ENCODE measurements around the gene PCDHGB3.
"Not testable (repeated sequence)": the region's sequence is repeated elsewhere in the genome, so short reads cannot be mapped to it uniquely, and the experiment has no call there.

Gene PCDHGB3

GRCh38 chr5:141332571-141332970 is 37.5 kb upstream of the PCDHGB3 start:
- DNase-seq; H3K4me2 ChIP-seq (ENCODE audit: low read length); H2AK5ac ChIP-seq (ENCODE audit: low read length); H3K27ac ChIP-seq (ENCODE audit: low read depth, low read length); H3K27me3 ChIP-seq (ENCODE audit: insufficient read depth, low read length, poor library complexity); H2BK120ac ChIP-seq (ENCODE audit: low read depth, low read length); H4K5ac ChIP-seq (ENCODE audit: low read length); H3K18ac ChIP-seq (ENCODE audit: low read length); H3K9ac ChIP-seq (ENCODE audit: low read length); H3K4ac ChIP-seq (ENCODE audit: low read depth, low read length); H3K36me3 ChIP-seq (ENCODE audit: control insufficient read depth, insufficient read depth, low read length); H2BK15ac ChIP-seq (replicated peaks; ENCODE audit: low read depth); H3K79me1 ChIP-seq (ENCODE audit: low read length); H3K79me2 ChIP-seq (ENCODE audit: control insufficient read depth, insufficient read depth, low read length); H3K4me3 ChIP-seq (ENCODE audit: low read length); H3K23ac ChIP-seq (ENCODE audit: low read length); H3K4me1 ChIP-seq (ENCODE audit: control insufficient read depth, low read depth, low read length); H3K56ac ChIP-seq (ENCODE audit: low read length); H4K8ac ChIP-seq (ENCODE audit: low read depth, low read length); H2BK5ac ChIP-seq (ENCODE audit: low read length): not testable (repeated sequence)
- WGBS (ENCODE audit: extremely low coverage, insufficient coverage, low lambda C conversion rate) = no CpG with 5 or more reads among the region's 39 CpGs

GRCh38 chr5:141338538-141339306 is 31.3 kb upstream of the PCDHGB3 start, which contains the start of gene PCDHGA2:
Gene PCDHGA2 (plus strand): TSS chr5:141338760.
- H3K36me3 ChIP-seq (ENCODE audit: control insufficient read depth, insufficient read depth, low read length) = no peaks in the 10 kb centered on the region
- no peak within 1 kb of the TSS for H4K8ac ChIP-seq (ENCODE audit: low read depth, low read length)
- no peak within 1 kb of the TSS for H3K56ac ChIP-seq (ENCODE audit: low read length)
- no peak within 1 kb of the TSS for H3K27ac ChIP-seq (ENCODE audit: low read depth, low read length)
- no peak within 1 kb of the TSS for H3K18ac ChIP-seq (ENCODE audit: low read length)
- H3K27me3 ChIP-seq (ENCODE audit: insufficient read depth, low read length, poor library complexity) = no peaks in the 10 kb centered on the region
- H3K4ac ChIP-seq (ENCODE audit: low read depth, low read length) = no peak within 1 kb of the TSS
- H3K23ac ChIP-seq (ENCODE audit: low read length) = no peak within 1 kb of the TSS
- no peaks in the 10 kb centered on the region for H3K79me2 ChIP-seq (ENCODE audit: control insufficient read depth, insufficient read depth, low read length)
- H2AK5ac ChIP-seq (ENCODE audit: low read length) = no peak within 1 kb of the TSS
- WGBS (ENCODE audit: extremely low coverage, insufficient coverage, low lambda C conversion rate) = no CpG with 5 or more reads among the region's 27 CpGs
- no peaks in the 10 kb centered on the region for H3K79me1 ChIP-seq (ENCODE audit: low read length)
- H4K5ac ChIP-seq (ENCODE audit: low read length) = no peak within 1 kb of the TSS
- no peak within 1 kb of the TSS for H3K4me2 ChIP-seq (ENCODE audit: low read length)
- no peak within 1 kb of the TSS for H3K9ac ChIP-seq (ENCODE audit: low read length)
- H2BK5ac ChIP-seq (ENCODE audit: low read length) = no peak within 1 kb of the TSS
- no peak within 1 kb of the TSS for H2BK120ac ChIP-seq (ENCODE audit: low read depth, low read length)
- H3K4me1 ChIP-seq (ENCODE audit: control insufficient read depth, low read depth, low read length) = no peaks in the 10 kb centered on the region
- H3K4me3 ChIP-seq (ENCODE audit: low read length) = no peak within 1 kb of the TSS
- DNase-seq = peak; percentile 59
- H2BK15ac ChIP-seq (replicated peaks; ENCODE audit: low read depth) = no peak within 1 kb of the TSS

GRCh38 chr5:141340781-141341354 is 29.2 kb upstream of the PCDHGB3 start:
- not testable (repeated sequence) for H3K9ac ChIP-seq (ENCODE audit: low read length); H2BK120ac ChIP-seq (ENCODE audit: low read depth, low read length); H2BK5ac ChIP-seq (ENCODE audit: low read length); H3K27me3 ChIP-seq (ENCODE audit: insufficient read depth, low read length, poor library complexity); H3K4me3 ChIP-seq (ENCODE audit: low read length); H4K5ac ChIP-seq (ENCODE audit: low read length); H2BK15ac ChIP-seq (replicated peaks; ENCODE audit: low read depth); H3K18ac ChIP-seq (ENCODE audit: low read length); H3K23ac ChIP-seq (ENCODE audit: low read length); H3K4ac ChIP-seq (ENCODE audit: low read depth, low read length); DNase-seq; H2AK5ac ChIP-seq (ENCODE audit: low read length); H3K4me2 ChIP-seq (ENCODE audit: low read length); H3K27ac ChIP-seq (ENCODE audit: low read depth, low read length); H3K56ac ChIP-seq (ENCODE audit: low read length); H3K79me2 ChIP-seq (ENCODE audit: control insufficient read depth, insufficient read depth, low read length); H3K4me1 ChIP-seq (ENCODE audit: control insufficient read depth, low read depth, low read length); H3K36me3 ChIP-seq (ENCODE audit: control insufficient read depth, insufficient read depth, low read length); H4K8ac ChIP-seq (ENCODE audit: low read depth, low read length); H3K79me1 ChIP-seq (ENCODE audit: low read length)
- WGBS (ENCODE audit: extremely low coverage, insufficient coverage, low lambda C conversion rate) = no CpG with 5 or more reads among the region's 45 CpGs

GRCh38 chr5:141342773-141343172 is 27.3 kb upstream of the PCDHGB3 start:
- H3K56ac ChIP-seq (ENCODE audit: low read length) = no peak overlapping the region
- H3K4ac ChIP-seq (ENCODE audit: low read depth, low read length) = no peak overlapping the region
- no peak overlapping the region for H2AK5ac ChIP-seq (ENCODE audit: low read length)
- DNase-seq = no peak
- no peak overlapping the region for H2BK5ac ChIP-seq (ENCODE audit: low read length)
- WGBS (ENCODE audit: extremely low coverage, insufficient coverage, low lambda C conversion rate) = no CpG with 5 or more reads among the region's 1 CpG
- H3K9ac ChIP-seq (ENCODE audit: low read length) = no peak overlapping the region
- H3K27ac ChIP-seq (ENCODE audit: low read depth, low read length) = no peak overlapping the region
- no peaks in the 10 kb centered on the region for H3K79me2 ChIP-seq (ENCODE audit: control insufficient read depth, insufficient read depth, low read length)
- no peaks in the 10 kb centered on the region for H3K36me3 ChIP-seq (ENCODE audit: control insufficient read depth, insufficient read depth, low read length)
- H2BK120ac ChIP-seq (ENCODE audit: low read depth, low read length) = no peak overlapping the region
- H3K4me2 ChIP-seq (ENCODE audit: low read length) = no peak overlapping the region
- H3K18ac ChIP-seq (ENCODE audit: low read length) = no peak overlapping the region
- no peak overlapping the region for H3K4me3 ChIP-seq (ENCODE audit: low read length)
- H3K27me3 ChIP-seq (ENCODE audit: insufficient read depth, low read length, poor library complexity) = no peaks in the 10 kb centered on the region
- H3K79me1 ChIP-seq (ENCODE audit: low read length) = no peaks in the 10 kb centered on the region
- H3K23ac ChIP-seq (ENCODE audit: low read length) = no peak overlapping the region
- no peak overlapping the region for H4K8ac ChIP-seq (ENCODE audit: low read depth, low read length)
- H4K5ac ChIP-seq (ENCODE audit: low read length) = no peak overlapping the region
- H3K4me1 ChIP-seq (ENCODE audit: control insufficient read depth, low read depth, low read length) = no peaks in the 10 kb centered on the region
- H2BK15ac ChIP-seq (replicated peaks; ENCODE audit: low read depth) = no peak overlapping the region

GRCh38 chr5:141343242-141343952 is 26.6 kb upstream of the PCDHGB3 start, which contains the start of gene PCDHGA3:
Gene PCDHGA3 (plus strand): TSS chr5:141343829. CDS start chr5:141344034, 205 bp downstream.
- peak; percentile 37 for DNase-seq
- Histone ChIP-seq H3K18ac (ENCODE audit: low read length) (no peak within 1 kb of the TSS), H3K9ac (ENCODE audit: low read length) (no peak within 1 kb of the TSS), H3K36me3 (ENCODE audit: control insufficient read depth, insufficient read depth, low read length) (no peaks in the 10 kb centered on the region), H3K56ac (ENCODE audit: low read length) (no peak within 1 kb of the TSS), H3K4me3 (ENCODE audit: low read length) (no peak within 1 kb of the TSS), H2BK15ac (replicated peaks; ENCODE audit: low read depth) (no peak within 1 kb of the TSS), H4K8ac (ENCODE audit: low read depth, low read length) (no peak within 1 kb of the TSS), H3K27me3 (ENCODE audit: insufficient read depth, low read length, poor library complexity) (no peaks in the 10 kb centered on the region), H3K79me1 (ENCODE audit: low read length) (no peaks in the 10 kb centered on the region), H4K5ac (ENCODE audit: low read length) (no peak within 1 kb of the TSS), H2AK5ac (ENCODE audit: low read length) (no peak within 1 kb of the TSS), H2BK5ac (ENCODE audit: low read length) (no peak within 1 kb of the TSS), H3K27ac (ENCODE audit: low read depth, low read length) (no peak within 1 kb of the TSS), H3K4ac (ENCODE audit: low read depth, low read length) (no peak within 1 kb of the TSS), H3K4me2 (ENCODE audit: low read length) (no peak within 1 kb of the TSS), H3K23ac (ENCODE audit: low read length) (no peak within 1 kb of the TSS), H3K79me2 (ENCODE audit: control insufficient read depth, insufficient read depth, low read length) (no peaks in the 10 kb centered on the region), H2BK120ac (ENCODE audit: low read depth, low read length) (no peak within 1 kb of the TSS), H3K4me1 (ENCODE audit: control insufficient read depth, low read depth, low read length) (no peaks in the 10 kb centered on the region)
- no CpG with 5 or more reads among the region's 9 CpGs for WGBS (ENCODE audit: extremely low coverage, insufficient coverage, low lambda C conversion rate)

All from mesendoderm (in vitro differentiated cells).